ENCODE results near the gene PIK3R1.

- TF ChIP-seq, protein P1, sequence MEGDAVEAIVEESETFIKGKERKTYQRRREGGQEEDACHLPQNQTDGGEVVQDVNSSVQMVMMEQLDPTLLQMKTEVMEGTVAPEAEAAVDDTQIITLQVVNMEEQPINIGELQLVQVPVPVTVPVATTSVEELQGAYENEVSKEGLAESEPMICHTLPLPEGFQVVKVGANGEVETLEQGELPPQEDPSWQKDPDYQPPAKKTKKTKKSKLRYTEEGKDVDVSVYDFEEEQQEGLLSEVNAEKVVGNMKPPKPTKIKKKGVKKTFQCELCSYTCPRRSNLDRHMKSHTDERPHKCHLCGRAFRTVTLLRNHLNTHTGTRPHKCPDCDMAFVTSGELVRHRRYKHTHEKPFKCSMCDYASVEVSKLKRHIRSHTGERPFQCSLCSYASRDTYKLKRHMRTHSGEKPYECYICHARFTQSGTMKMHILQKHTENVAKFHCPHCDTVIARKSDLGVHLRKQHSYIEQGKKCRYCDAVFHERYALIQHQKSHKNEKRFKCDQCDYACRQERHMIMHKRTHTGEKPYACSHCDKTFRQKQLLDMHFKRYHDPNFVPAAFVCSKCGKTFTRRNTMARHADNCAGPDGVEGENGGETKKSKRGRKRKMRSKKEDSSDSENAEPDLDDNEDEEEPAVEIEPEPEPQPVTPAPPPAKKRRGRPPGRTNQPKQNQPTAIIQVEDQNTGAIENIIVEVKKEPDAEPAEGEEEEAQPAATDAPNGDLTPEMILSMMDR (IDR thresholded peaks at IDR 0.05) = no peak
- TF ChIP-seq POLR2A (IDR thresholded peaks at IDR 0.05) = no peak
Observed at GRCh38 chr5:68267066-68267465, 51.5 kb downstream of the PIK3R1 start.

Measured in esophagus squamous epithelium (tissue), 4 donors.